HG02588 (cell line): Measurements from ENCODE around the gene TICAM2.

Source experiments
- ATAC-seq: cut with Tn5 transposase; IDR thresholded peaks from one replicate; pipeline ENCODE4 v1.9.1; 2021; ENCODE audit warnings: mild to moderate bottlenecking, moderate library complexity; ENCODE audit not compliant: unreplicated experiment

The TICAM2 gene

DNA sequence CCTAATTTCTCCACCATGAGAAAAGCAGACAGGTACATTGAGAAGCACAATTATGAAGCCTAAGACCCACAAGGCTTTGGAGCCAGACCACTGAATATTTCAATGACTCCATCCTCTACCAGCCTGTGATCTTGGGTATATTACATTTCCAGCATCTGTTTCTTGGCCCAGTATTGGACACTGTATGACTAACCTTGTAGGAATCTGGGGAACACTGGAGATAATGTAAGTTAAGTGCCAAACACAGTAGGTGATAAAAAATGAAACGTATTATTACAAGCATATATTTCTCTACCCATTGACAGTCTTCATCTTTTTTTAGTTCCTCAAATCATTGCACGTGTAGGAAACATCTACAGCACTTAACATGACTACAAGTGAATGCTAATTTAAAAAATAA lies 29.1 kb downstream of the TICAM2 start:
- no peak for ATAC-seq

- no peak for ATAC-seq
Observed at GRCh38 chr5:115571441-115571878, 30.8 kb downstream of the TICAM2 start.

DNA sequence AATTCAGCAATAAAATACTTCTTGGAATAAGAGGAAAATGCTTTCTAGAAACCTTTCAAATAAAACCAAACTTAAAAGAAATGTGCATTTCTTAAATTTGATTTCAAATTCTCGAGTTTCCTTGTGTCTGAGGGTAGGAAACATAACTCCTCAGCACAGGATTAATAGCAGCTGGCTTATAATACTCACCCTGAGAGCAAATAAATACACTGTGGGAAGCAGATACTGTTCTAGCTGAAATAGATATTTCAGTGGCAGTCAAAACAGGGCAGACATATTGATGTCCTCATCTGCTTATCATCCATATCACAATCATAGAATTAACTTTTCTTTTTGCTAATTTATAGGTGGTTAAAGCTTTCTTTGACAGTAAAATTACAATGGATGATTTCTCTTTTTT lies 33.6 kb downstream of the TICAM2 start:
- no peak for ATAC-seq

DNA sequence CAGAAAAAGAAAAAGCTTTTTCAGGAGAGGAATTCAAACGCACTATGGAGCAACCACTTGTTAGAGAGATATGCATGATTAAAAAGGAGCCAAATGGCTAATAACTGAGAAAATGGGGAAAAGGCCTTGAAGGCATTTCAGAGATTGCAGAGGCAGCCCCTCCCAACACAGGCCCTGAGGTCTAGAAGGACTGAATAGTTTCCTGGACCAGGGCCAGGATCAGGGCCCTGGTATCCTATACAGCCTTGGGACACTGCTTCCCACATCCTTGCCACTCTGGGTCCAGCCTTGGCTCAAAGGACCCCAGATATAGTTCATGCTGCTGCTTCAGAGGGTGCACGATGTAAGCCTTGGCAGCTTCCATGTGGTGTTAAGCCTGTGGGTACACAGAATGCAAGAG lies 37.0 kb downstream of the TICAM2 start:
- ATAC-seq: no peak

GRCh38 chr5:115561176-115561575 lies 41.1 kb downstream of the TICAM2 start:
- no peak for ATAC-seq

DNA sequence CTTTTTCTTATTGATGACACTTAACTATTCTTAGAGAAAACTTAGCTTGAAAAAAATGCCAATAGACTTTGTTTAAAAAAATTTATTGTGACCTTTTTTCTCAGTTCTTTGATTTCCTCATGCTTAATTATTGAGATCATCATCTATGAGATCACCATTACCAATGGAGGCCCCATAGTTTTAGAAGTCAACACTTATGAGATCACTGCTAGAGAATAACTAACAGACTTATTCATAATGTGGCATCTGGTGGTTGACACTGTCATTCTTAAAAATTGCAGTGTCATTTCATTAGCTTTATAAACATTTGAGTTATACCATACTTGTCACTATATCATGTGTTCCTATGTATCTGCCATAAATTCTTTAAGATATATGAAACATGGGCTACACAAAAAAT lies 42.8 kb downstream of the TICAM2 start:
- no peak for ATAC-seq

DNA sequence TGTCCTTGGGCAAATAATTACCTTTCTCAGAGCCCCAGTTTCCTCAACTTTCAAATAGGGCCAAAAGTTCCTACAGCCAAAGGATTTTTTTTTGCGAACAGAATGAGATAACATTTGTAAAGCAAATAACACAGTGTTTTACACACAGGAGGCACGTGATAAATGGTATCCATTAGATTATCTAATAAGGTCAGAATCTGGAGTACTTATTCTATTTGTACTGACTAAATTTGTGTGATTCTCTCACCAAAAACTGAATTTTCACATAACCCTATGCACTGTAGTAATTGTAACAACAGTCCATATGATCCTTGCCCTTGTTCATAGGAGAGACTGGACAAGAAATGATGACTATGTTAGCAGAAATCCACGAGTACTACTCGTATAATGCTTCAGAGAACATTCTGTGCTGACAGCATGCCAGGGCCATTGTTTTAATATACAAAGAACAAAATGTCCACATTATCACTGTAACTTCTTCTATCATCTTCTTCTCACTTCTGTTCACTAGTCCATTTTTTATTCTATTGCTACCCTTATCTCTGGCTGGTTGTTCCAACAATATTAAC lies 43.8 kb downstream of the TICAM2 start:
- no peak for ATAC-seq

DNA sequence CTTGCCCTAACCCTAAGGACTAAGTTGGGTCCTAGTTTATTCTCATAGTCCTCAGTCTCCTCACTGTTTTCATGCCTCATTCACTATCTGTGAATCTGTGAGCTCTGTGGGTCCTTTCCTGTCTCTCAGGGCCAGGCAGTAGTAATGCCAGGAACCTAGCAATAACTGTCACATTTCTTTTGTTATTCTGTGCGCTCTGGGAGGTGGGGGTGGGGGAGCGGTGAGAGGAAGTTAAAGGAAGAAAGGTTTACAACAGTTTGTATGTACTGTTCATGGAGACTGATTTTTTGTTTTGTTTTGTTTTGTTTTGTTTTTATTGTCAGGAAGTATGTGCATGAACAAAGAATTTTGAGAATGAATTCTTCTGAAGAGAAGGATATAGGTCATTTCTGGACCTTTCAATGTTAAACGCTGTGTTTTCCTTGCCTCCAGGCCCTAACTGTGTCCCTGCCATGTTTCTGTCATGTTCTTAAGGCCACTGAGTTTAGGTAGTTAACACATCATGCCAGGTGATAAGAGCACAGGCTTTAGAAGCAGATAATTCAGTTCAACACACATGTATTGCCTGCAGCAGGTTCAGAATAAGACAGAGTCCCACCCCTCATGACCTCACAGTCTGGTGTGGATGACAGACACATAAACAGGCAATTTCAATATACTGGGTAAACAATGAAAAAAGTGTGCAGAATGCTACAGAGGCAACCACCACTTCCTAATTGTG lies 44.5 kb downstream of the TICAM2 start:
- ATAC-seq: no peak

DNA sequence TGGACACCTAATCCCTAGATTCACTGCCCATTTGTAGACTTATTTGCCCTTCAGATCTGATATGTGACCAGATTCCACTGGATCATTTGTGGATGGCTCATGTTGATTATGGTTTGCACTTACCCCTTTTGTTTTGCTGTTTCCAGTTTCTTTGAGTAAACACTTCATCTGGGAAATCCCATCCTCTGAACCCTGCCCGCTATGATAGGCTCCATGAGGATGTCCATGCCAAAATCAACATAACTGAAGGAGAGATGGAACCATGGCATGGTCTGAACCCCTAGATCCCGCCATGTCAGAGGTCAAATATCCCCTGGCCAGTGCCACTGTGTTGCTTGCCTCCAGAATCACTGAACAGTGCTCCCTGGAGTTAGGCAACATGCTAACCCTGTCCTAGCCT lies 46.0 kb downstream of the TICAM2 start:
- ATAC-seq: no peak

DNA sequence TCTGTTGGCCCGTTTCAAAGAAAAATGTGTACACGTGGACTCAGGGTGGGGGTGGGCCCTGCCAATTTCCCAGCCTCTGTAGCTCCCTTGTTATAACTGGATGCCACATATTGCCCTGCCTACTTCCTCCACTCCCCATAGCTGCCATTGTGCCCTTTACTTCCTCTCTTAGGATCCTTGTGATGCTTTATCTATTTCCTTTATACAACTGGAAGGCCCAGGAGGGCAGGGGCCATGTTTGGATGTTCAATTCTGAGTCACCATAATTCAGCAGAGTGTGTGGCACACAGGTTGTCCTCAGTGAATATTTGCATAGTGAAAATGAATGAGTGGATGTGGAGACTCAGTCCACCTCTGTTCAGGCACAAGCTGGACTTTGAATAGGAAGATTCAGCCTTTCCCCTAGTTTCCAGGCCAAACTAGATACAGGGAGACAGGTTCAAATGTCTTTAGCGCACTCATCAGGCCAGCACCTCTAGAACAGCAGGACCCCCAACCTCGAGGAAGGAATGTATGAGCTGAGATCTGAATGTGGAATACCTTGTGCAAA lies 47.1 kb downstream of the TICAM2 start:
- ATAC-seq: no peak

DNA sequence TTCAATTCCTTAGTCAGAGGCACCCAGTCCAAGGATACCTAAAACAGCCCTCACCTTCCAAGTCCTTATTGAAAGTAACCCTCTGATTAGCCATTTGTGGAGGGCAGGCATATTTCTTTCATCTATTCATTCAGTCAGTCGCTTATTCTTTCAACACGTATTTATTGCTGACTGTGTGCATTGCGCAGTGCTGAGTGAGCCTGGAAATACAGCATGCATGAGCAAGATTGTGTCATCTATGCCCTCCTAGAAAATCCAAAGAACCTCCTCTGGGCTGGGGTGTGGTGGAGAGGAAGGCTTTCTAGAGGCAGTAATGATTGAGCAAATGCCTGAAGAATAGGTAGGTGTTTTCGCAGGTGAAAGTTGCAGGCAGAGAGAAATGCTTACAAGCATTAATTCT lies 49.2 kb downstream of the TICAM2 start:
- ATAC-seq: no peak

DNA sequence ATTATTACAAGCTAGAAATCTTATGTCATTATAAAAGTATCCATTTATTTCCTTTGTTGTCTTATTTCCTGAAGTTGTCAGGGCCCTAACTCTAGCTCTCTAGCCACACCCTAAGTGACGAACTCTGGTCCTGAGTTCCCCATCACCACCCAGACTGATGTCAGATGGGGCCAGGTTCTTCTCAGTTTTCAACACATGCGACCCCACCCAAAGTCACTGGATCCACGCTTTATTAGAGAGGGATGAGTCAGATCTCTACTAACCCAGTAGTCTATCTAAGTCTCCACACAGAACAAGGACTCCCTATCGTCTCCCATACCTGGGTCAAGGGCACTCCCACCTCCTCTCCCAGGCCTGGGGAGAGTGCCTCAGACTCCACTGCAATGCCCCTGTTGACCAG lies 50.9 kb downstream of the TICAM2 start:
- no peak for ATAC-seq

DNA sequence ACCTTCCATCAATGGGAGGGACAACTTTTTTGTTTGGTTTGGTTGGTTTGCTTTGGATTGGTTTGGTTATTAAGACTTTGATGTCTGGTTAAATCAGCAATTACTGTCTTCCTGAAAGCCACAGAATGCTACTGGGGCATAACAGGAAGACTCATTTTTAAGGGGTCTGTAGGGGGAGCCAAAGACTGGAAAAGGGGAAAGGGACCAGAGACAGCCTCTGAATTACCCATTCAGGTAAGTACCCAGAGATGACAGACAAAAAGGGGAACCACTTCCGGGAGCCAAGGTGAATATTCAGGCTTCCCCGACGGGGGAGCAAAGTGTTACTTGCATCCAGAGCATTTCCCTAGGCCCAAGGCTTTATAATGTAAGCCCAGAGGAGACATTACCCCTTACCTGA lies 53.1 kb downstream of the TICAM2 start:
- ATAC-seq: no peak

GRCh38 chr5:115548683-115549082 lies 53.6 kb downstream of the TICAM2 start:
- no peak for ATAC-seq

DNA sequence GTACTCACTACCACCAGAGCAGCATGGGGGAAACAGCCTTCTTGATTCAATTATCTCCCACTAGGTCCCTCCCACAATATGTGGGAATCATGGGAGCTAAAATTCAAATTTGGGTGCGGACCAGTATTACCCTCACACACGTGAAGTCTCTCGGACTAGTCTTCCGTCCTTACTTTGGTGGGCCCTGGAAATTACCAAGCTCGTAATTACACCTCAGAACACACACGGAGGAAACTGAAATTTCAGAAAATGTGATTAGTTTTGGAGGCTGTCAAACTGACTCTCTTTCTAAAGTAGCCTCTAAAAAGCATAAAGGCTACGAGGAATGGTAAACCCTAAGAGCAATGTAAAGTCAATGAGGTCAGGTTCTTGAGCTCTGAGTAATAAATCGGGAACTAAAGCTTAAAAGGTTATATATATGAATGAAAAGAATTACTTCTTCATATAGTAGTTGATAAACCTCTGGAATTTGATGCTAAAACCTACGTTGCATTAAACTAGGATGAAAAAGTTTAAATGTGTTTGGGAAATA lies 56.9 kb downstream of the TICAM2 start:
- ATAC-seq: no peak

GRCh38 chr5:115544436-115545350 lies 57.6 kb downstream of the TICAM2 start, which contains the start of gene FEM1C:
Gene FEM1C (minus strand): TSS chr5:115544775. CDS start chr5:115543493, 1,282 bp downstream.
- ATAC-seq: peak; percentile 96

- ATAC-seq: no peak
Observed at GRCh38 chr5:115544043-115544435, 58.2 kb downstream of the TICAM2 start.

GRCh38 chr5:115543365-115544042 lies 58.8 kb downstream of the TICAM2 start:
- ATAC-seq: peak; percentile 35

DNA sequence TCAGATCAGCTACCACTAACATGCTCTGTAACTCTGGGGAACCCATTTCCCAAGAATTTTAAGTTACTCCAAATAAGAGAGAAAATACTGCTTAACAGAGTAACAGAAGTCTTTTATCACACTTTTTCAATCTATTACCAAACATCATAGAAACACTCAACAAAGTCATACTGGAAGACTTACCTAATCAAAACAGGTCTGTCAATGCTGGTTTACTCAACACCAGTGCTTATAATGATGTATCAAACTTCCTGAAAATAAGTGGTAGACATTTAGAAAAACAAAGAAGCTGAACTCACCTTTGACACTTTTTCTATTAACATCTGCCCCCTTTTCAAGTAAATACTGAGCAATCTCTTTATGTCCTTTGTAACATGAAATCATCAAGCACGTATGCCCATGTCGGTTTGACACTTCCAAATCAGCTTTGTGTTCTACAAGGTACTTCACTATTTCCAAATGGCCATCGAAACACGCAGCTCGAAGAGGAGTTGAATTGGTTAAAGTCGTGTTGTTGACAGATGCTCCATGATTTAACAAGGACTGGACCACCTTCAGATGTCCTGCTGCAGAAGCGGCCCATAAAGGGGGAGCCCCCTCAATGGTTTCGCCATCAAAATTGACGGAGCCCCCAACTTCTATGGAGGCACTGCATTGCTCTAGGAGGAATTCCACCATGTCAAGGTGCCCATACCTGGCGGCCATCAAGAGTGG lies 59.5 kb downstream of the TICAM2 start:
- no peak for ATAC-seq

DNA sequence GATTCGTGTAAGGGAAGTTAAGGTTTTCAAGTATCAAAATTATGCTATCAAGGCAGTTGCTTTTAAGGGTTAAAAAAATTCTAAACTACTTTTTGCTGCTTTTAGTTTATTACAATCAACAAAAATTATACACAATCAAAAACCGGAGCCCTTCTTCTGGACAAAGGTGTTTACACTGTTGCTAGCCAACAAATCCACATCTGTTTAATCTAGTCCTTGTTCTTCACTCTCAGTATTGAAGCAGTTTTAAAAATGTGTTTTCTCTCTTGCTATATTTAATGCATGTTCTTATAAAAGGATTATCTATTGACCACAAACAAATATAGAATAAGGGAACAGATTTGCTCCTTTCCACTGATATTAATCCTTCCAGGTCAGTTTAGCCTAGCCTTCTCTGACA lies 60.2 kb downstream of the TICAM2 start:
- ATAC-seq: no peak
